ENCODE results near the gene PSMD5. TPM values are rescaled to one million over a fixed set of nuclear protein-coding genes. Genes with fewer than 3 reads are reported as not detected.

The PSMD5 gene
- polyA plus RNA-seq, 1 of the 3 experiments (the other 2 are of a cell fraction), result 13.7 TPM

- peak; percentile 98 for DNase-seq
- POLR2A ChIA-PET, result interaction anchor here (0.6 to 1.8 kb wide), 10 partner anchors 9 to 281 kb away, joined by 3 to 9 read pairs (median 4); partner anchors contain the start of genes CNTRL and MEGF9
- Histone ChIP-seq H3K9me3 (no peaks in the 10 kb centered on the region), H3K4me3 (ENCODE audit: low read depth in 2 of 2, low read length in 1 of 2) (peak within 1 kb of the TSS; percentile 77 to 79), H3K9ac (peak within 1 kb of the TSS; percentile 88), H3K27ac (ENCODE audit: low read depth in 2 of 2, low read length in 1 of 2) (peak within 1 kb of the TSS; percentile 73 to 91), H3K27me3 (ENCODE audit: insufficient read depth) (no peaks in the 10 kb centered on the region), H4K20me1 (ENCODE audit: insufficient read depth) (peaks cover 4% of the 10 kb centered on the region), H3K4me2 (peak within 1 kb of the TSS; percentile 71), H3K79me2 (ENCODE audit: insufficient read depth) (peaks cover 57% of the 10 kb centered on the region), H3K36me3 (replicated peaks in 1 of 2; ENCODE audit: control insufficient read depth in 1 of 2, insufficient read depth in 2 of 2, low read length in 1 of 2) (peaks cover 10 to 21% of the 10 kb centered on the region in 2 experiments), H3F3A (replicated peaks; ENCODE audit: insufficient read depth) (peaks cover 18% of the 10 kb centered on the region), H3K9me2 (no peaks in the 10 kb centered on the region), H3K4me1 (ENCODE audit: control insufficient read depth in 1 of 2, insufficient read depth in 2 of 2, low read depth in 1 of 2, low read length in 1 of 2) (peaks cover 15 to 16% of the 10 kb centered on the region in 2 experiments), H2AFZ (ENCODE audit: low read depth) (peak within 1 kb of the TSS; percentile 90)
- CTCF ChIA-PET, result interaction anchor here (0.8 to 2.2 kb wide), 6 partner anchors 25 to 267 kb away, joined by 3 to 9 read pairs (median 4); no protein-coding TSS in a partner anchor
- under 1% methylated on average over 30 of the region's 72 CpGs for WGBS (ENCODE audit: low lambda C conversion rate)
- peak; percentile 96 for TF ChIP-seq POLR2AphosphoS5 (IDR thresholded peaks at IDR 0.05; ENCODE audit: low read depth, low read length)
- TF ChIP-seq PBX3 (IDR thresholded peaks at IDR 0.05), result peak; percentile 39; the same call in 1 of the 2 replicates
- no peak for TF ChIP-seq ZBTB33 (IDR thresholded peaks at IDR 0.05; ENCODE audit: borderline replicate concordance, low read depth)
- TF ChIP-seq SMC3 (IDR thresholded peaks at IDR 0.05; ENCODE audit: low read depth, low read length), result no peak
- TF ChIP-seq NFIC (IDR thresholded peaks at IDR 0.05; ENCODE audit: borderline replicate concordance), result peak; percentile 24; the same call in 1 of the 2 replicates
- TF ChIP-seq IRF3 (IDR thresholded peaks at IDR 0.05; ENCODE audit: low read depth, low read length), result no peak
- TF ChIP-seq FOXM1 (IDR thresholded peaks at IDR 0.05; ENCODE audit: low read depth), result no peak
- TF ChIP-seq MXI1 (IDR thresholded peaks at IDR 0.05; ENCODE audit: low read depth, low read length), result peak; percentile 80
- no peak for TF ChIP-seq EZH2phosphoT487 (IDR thresholded peaks at IDR 0.05; ENCODE audit: borderline replicate concordance, low read depth)
- no peak; the same call in 1 of the 2 replicates for TF ChIP-seq RCOR1 (IDR thresholded peaks at IDR 0.05; ENCODE audit: low read length)
- no peak for TF ChIP-seq USF2 (IDR thresholded peaks at IDR 0.05; ENCODE audit: borderline replicate concordance, low read depth, low read length)
- TF ChIP-seq MAX (IDR thresholded peaks at IDR 0.05; ENCODE audit: low read depth), result peak; percentile 97
- TF ChIP-seq NRF1 (IDR thresholded peaks at IDR 0.05; ENCODE audit: low read depth, low read length), result no peak
- TF ChIP-seq CTCF (IDR thresholded peaks at IDR 0.05), result no peak
- TF ChIP-seq MEF2A (IDR thresholded peaks at IDR 0.05; ENCODE audit: borderline replicate concordance, low read depth), result no peak
- TF ChIP-seq TAF1 (IDR thresholded peaks at IDR 0.05; ENCODE audit: borderline replicate concordance, low read depth, low read length), result peak; percentile 89
- TF ChIP-seq SIN3A (IDR thresholded peaks at IDR 0.05; ENCODE audit: borderline replicate concordance, low read depth, low read length), result peak; percentile 81; the same call in 1 of the 2 replicates
- TF ChIP-seq RFX5 (IDR thresholded peaks at IDR 0.05; ENCODE audit: low read length), result no peak
- peak; percentile 97 for TF ChIP-seq GABPA (IDR thresholded peaks at IDR 0.05; ENCODE audit: low read depth)
- no peak for TF ChIP-seq FOXJ3 (CRISPR knock-in tag; IDR thresholded peaks at IDR 0.05)
These were observed 49.6 kb downstream of the PSMD5 start, which contains the start of gene FBXW2 for GRCh38 chr9:120792898-120793765. FBXW2 (minus strand) TSS chr9:120793416; CDS start chr9:120788258, 5,158 bp downstream.

All from SK-N-SH (cell line).